ENCODE results near the gene DPP7. TPM values are rescaled to one million over a fixed set of nuclear protein-coding genes. Genes with fewer than 3 reads are reported as not detected.

The DPP7 gene
- total and polyA plus RNA-seq, 2 experiments from 2014 or later: 19.7 to 26.8 TPM

- Mint-ChIP-seq H3K36me3 (ENCODE audit: low read depth) (no peaks in the 10 kb centered on the region), H3K27me3 (ENCODE audit: insufficient read depth, low read depth, poor library complexity) (peaks cover 62% of the 10 kb centered on the region), H3K27ac (no peak overlapping the region), H3K9me3 (no peaks in the 10 kb centered on the region), H3K4me3 (peak overlapping the region; percentile 56), H3K4me1 (peaks cover 10% of the 10 kb centered on the region)
- Histone ChIP-seq H3F3A (replicated peaks; ENCODE audit: low read depth) (no peaks in the 10 kb centered on the region), H3K9me2 (ENCODE audit: insufficient read depth) (no peaks in the 10 kb centered on the region), H3K27ac (ENCODE audit: low read depth) (no peak overlapping the region), H2AFZ (no peak overlapping the region), H3K4me3 (peak overlapping the region; percentile 51), H3K4me1 (ENCODE audit: insufficient read depth) (peaks cover 12% of the 10 kb centered on the region), H3K79me2 (replicated peaks; ENCODE audit: insufficient read depth) (no peaks in the 10 kb centered on the region), H3K27me3 (ENCODE audit: insufficient read depth) (peaks cover 48% of the 10 kb centered on the region), H3K36me3 (ENCODE audit: insufficient read depth) (no peaks in the 10 kb centered on the region), H4K20me1 (replicated peaks; ENCODE audit: insufficient read depth) (no peaks in the 10 kb centered on the region), H3K4me2 (peak overlapping the region; percentile 78)
- DNase-seq (ENCODE audit: low spot score) (peak; percentile 88), ATAC-seq (peak; percentile 35)
- TF ChIP-seq CREB1 (CRISPR knock-in tag; IDR thresholded peaks at IDR 0.05; ENCODE audit: low read depth) (peak; percentile 82), EZH2 (IDR thresholded peaks at IDR 0.05; ENCODE audit: low read depth, unreplicated experiment) (no peak), POLR2AphosphoS5 (IDR thresholded peaks at IDR 0.05; ENCODE audit: low read depth) (no peak)
Measured at GRCh38 chr9:137138058-137138721, 23.7 kb upstream of the DPP7 start.

GRCh38 chr9:137136881-137137607 is 22.5 kb upstream of the DPP7 start:
- no peaks in the 10 kb centered on the region for H3F3A ChIP-seq (replicated peaks; ENCODE audit: low read depth)
- peaks cover 10% of the 10 kb centered on the region for H3K4me1 Mint-ChIP-seq
- H3K36me3 Mint-ChIP-seq (ENCODE audit: low read depth): no peaks in the 10 kb centered on the region
- H4K20me1 ChIP-seq (replicated peaks; ENCODE audit: insufficient read depth): no peaks in the 10 kb centered on the region
- peaks cover 12% of the 10 kb centered on the region for H3K4me1 ChIP-seq (ENCODE audit: insufficient read depth)
- peaks cover 57% of the 10 kb centered on the region for H3K27me3 Mint-ChIP-seq (ENCODE audit: insufficient read depth, low read depth, poor library complexity)
- no peak overlapping the region for H2AFZ ChIP-seq
- no peak overlapping the region for H3K4me3 ChIP-seq
- H3K9me3 Mint-ChIP-seq: no peaks in the 10 kb centered on the region
- H3K27me3 ChIP-seq (ENCODE audit: insufficient read depth): peaks cover 48% of the 10 kb centered on the region
- no peak overlapping the region for H3K27ac ChIP-seq (ENCODE audit: low read depth)
- no peaks in the 10 kb centered on the region for H3K36me3 ChIP-seq (ENCODE audit: insufficient read depth)
- H3K9me2 ChIP-seq (ENCODE audit: insufficient read depth): no peaks in the 10 kb centered on the region
- no peaks in the 10 kb centered on the region for H3K79me2 ChIP-seq (replicated peaks; ENCODE audit: insufficient read depth)
- no peak overlapping the region for H3K27ac Mint-ChIP-seq
- H3K4me2 ChIP-seq: no peak overlapping the region
- DNase-seq (ENCODE audit: low spot score): no peak
- no peak overlapping the region for H3K4me3 Mint-ChIP-seq
- no peak for TF ChIP-seq POLR2AphosphoS5 (IDR thresholded peaks at IDR 0.05; ENCODE audit: low read depth)
- TF ChIP-seq NANOG (IDR thresholded peaks at IDR 0.05; ENCODE audit: borderline replicate concordance): no peak
- TF ChIP-seq, protein P1, sequence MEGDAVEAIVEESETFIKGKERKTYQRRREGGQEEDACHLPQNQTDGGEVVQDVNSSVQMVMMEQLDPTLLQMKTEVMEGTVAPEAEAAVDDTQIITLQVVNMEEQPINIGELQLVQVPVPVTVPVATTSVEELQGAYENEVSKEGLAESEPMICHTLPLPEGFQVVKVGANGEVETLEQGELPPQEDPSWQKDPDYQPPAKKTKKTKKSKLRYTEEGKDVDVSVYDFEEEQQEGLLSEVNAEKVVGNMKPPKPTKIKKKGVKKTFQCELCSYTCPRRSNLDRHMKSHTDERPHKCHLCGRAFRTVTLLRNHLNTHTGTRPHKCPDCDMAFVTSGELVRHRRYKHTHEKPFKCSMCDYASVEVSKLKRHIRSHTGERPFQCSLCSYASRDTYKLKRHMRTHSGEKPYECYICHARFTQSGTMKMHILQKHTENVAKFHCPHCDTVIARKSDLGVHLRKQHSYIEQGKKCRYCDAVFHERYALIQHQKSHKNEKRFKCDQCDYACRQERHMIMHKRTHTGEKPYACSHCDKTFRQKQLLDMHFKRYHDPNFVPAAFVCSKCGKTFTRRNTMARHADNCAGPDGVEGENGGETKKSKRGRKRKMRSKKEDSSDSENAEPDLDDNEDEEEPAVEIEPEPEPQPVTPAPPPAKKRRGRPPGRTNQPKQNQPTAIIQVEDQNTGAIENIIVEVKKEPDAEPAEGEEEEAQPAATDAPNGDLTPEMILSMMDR (conservative IDR thresholded peaks at IDR 0.05; ENCODE audit: low read depth in 2 of 2): no peak
- TF ChIP-seq REST (IDR thresholded peaks at IDR 0.05; ENCODE audit: unreplicated experiment): no peak
- TF ChIP-seq ZNF462 (CRISPR knock-in tag; IDR thresholded peaks at IDR 0.05): no peak
- no peak for ATAC-seq
